Liver (tissue), 3 donors: ENCODE data around the gene CAPSL.

ENCODE experiments used
- FOXA1 ChIP-seq: IDR thresholded peaks from 2 replicates; pipeline ENCODE4 v1.6.1; 2016; ENCODE audit warnings: antibody characterized with exemption
- RAD21 ChIP-seq, 2 donors: IDR thresholded peaks; 2 replicates each; pipeline ENCODE4 v1.6.1; 2016; ENCODE audit warnings: antibody characterized with exemption in 2 of 2, mild to moderate bottlenecking in 2 of 2
- TAF1 ChIP-seq: conservative IDR thresholded peaks from 2 replicates; pipeline ENCODE4 v1.6.1; 2016; ENCODE audit warnings: antibody characterized with exemption, mild to moderate bottlenecking
- TF ChIP-seq, protein P1 (sequence below): fragments of 150-350 bp; IDR thresholded peaks from 2 replicates; pipeline ENCODE4 v1.5.1; 2017; ENCODE audit warnings: improper control_type of control experiment, low read depth, low read length; ENCODE audit not compliant: missing input control
- TF ChIP-seq, protein P2 (sequence below): IDR thresholded peaks from 2 replicates; pipeline ENCODE4 v1.6.1; 2016; ENCODE audit warnings: antibody characterized with exemption
- TF ChIP-seq, protein P3 (sequence below): IDR thresholded peaks from 2 replicates; pipeline ENCODE4 v1.6.1; 2016; ENCODE audit warnings: antibody characterized with exemption, mild to moderate bottlenecking
- donor health status: healthy.
- donor health status: healthy.

DNA sequence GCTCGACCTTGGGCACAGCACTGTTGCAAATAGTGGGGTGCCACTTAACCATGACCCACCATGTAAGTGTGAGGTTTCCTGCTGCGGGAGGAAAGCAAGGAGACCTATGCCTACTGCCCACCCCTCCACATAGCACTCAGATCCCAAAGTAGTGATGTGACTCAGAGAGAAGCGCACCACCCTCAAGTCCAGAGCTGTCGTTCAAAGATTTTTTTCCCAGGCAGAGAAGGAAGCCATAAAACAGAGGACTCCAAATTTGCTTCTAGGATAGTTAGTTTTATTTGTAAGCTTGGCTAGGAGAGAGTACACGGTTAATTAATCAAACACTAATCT is 33.4 kb upstream of the CAPSL start:
- TF ChIP-seq, protein P1, sequence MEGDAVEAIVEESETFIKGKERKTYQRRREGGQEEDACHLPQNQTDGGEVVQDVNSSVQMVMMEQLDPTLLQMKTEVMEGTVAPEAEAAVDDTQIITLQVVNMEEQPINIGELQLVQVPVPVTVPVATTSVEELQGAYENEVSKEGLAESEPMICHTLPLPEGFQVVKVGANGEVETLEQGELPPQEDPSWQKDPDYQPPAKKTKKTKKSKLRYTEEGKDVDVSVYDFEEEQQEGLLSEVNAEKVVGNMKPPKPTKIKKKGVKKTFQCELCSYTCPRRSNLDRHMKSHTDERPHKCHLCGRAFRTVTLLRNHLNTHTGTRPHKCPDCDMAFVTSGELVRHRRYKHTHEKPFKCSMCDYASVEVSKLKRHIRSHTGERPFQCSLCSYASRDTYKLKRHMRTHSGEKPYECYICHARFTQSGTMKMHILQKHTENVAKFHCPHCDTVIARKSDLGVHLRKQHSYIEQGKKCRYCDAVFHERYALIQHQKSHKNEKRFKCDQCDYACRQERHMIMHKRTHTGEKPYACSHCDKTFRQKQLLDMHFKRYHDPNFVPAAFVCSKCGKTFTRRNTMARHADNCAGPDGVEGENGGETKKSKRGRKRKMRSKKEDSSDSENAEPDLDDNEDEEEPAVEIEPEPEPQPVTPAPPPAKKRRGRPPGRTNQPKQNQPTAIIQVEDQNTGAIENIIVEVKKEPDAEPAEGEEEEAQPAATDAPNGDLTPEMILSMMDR: no peak
- TF ChIP-seq TAF1: no peak
- TF ChIP-seq RAD21 (IDR thresholded peaks at IDR 0.05): no peak
- TF ChIP-seq, protein P2, sequence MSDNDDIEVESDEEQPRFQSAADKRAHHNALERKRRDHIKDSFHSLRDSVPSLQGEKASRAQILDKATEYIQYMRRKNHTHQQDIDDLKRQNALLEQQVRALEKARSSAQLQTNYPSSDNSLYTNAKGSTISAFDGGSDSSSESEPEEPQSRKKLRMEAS: no peak
- TF ChIP-seq, protein P3, sequence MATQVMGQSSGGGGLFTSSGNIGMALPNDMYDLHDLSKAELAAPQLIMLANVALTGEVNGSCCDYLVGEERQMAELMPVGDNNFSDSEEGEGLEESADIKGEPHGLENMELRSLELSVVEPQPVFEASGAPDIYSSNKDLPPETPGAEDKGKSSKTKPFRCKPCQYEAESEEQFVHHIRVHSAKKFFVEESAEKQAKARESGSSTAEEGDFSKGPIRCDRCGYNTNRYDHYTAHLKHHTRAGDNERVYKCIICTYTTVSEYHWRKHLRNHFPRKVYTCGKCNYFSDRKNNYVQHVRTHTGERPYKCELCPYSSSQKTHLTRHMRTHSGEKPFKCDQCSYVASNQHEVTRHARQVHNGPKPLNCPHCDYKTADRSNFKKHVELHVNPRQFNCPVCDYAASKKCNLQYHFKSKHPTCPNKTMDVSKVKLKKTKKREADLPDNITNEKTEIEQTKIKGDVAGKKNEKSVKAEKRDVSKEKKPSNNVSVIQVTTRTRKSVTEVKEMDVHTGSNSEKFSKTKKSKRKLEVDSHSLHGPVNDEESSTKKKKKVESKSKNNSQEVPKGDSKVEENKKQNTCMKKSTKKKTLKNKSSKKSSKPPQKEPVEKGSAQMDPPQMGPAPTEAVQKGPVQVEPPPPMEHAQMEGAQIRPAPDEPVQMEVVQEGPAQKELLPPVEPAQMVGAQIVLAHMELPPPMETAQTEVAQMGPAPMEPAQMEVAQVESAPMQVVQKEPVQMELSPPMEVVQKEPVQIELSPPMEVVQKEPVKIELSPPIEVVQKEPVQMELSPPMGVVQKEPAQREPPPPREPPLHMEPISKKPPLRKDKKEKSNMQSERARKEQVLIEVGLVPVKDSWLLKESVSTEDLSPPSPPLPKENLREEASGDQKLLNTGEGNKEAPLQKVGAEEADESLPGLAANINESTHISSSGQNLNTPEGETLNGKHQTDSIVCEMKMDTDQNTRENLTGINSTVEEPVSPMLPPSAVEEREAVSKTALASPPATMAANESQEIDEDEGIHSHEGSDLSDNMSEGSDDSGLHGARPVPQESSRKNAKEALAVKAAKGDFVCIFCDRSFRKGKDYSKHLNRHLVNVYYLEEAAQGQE: no peak
- no peak for TF ChIP-seq FOXA1
